Measurements from ENCODE around the gene R3HDM4.
A peak's percentile ranks its signal among the peaks of the same experiment; 100 is the strongest.

DNA sequence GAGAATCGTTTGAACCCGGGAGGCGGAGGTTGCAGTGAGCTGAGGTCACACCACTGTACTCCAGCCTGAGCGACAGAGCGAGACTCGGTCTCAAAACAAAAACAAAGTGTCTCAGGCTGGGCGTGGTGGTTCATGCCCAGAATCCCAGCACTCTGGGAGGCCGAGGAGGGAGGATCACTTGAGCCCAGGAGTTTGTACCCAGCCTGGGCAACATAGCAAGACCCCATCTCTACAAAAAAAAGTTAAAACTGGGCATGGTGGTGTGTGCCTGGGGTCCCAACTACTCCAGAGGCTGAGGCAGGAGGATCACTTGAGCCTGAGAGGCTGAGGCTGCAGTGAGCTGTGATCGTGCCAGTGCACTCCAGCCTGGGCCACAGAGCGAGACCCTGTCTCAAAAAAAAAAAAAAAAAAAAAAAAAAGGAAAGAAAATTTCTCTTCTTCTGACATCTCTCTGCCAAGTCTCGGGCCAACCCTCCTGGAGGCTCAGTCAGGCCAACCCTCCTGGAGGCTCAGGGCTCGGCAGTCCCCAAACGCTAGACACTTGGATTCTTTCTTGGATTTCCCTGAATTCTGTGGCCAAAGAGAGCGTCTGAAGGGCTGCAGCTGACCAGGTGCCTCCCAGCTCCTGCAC is 39.1 kb upstream of the R3HDM4 start:
- TF ChIP-seq POLR2A (IDR thresholded peaks at IDR 0.05; ENCODE audit: low read depth, low read length) (0 out of 2 replicates have a peak, but pooled peaks have one; percentile 23), POLR2AphosphoS5 (IDR thresholded peaks at IDR 0.05; ENCODE audit: low read depth, low read length) (no peak)
